Erythroblast (primary cell): ENCODE results near the gene MRPL2.
A peak's percentile ranks its signal among the peaks of the same experiment; 100 is the strongest.

Source experiments
- DNase-seq, 2 experiments: peaks; one replicate each; lab custom pipeline; 2025; lab: John Stamatoyannopoulos, UW
- GATA1 ChIP-seq: IDR thresholded peaks from 2 replicates; pipeline ENCODE4 v1.6.1; 2011; ENCODE audit warnings: low read depth, mild to moderate bottlenecking, control low read depth, low read length, moderate library complexity
- POLR2A ChIP-seq: IDR thresholded peaks from 2 replicates; pipeline ENCODE4 v1.6.1; 2011; ENCODE audit warnings: mild to moderate bottlenecking, low read length

The MRPL2 gene

DNA sequence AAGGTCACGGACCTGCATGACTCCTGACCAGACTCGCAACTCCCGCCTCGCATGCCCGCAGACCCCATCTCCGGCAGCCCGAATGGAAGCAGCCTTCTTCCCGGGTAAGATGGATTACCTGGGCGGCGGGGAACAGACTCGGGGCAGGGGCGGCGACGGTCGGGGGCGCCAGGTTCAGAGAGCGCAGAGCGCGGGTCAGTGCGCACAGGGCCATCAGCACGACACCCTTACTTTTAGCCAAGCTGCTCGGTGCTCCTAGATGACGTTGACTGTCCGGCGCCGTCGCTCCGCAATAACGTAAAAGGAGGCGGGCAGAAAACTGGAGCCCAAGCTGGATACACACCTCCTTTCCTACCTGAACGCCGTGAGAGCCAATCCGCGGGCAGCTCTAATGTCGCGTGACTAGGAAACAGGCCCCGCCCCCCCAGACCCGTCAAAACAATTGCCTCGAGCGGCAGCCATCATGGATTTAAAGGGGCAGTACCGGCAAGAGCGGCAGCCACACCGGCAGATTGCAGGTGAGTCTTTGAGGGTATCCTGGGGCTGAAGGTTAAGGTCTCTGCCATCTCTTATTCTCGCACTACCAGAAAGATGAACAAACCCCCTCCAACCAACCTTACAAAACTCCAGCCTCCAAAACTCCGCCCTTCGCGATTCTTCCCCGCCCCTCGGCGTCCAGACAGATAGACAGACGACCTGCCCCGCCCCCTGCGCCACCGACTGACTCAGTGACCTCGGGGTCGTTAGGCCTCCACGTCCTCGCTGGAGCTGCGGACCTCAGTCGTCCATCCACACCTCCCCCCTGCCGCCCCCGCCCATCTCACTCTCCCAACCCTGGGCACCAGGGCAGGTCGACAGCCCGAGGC, at the start of gene MRPL2, which contains the start of gene KLC4:
TSS of gene MRPL2 (minus strand) at position 267 of the 866 bp plus-strand sequence. CDS start at position 214, 53 bp downstream.
TSS of gene KLC4 (plus strand) at position 464 of the 866 bp plus-strand sequence. CDS start 1,705 bp downstream, outside the sequence.
- peak; percentile 100 for DNase-seq

DNA sequence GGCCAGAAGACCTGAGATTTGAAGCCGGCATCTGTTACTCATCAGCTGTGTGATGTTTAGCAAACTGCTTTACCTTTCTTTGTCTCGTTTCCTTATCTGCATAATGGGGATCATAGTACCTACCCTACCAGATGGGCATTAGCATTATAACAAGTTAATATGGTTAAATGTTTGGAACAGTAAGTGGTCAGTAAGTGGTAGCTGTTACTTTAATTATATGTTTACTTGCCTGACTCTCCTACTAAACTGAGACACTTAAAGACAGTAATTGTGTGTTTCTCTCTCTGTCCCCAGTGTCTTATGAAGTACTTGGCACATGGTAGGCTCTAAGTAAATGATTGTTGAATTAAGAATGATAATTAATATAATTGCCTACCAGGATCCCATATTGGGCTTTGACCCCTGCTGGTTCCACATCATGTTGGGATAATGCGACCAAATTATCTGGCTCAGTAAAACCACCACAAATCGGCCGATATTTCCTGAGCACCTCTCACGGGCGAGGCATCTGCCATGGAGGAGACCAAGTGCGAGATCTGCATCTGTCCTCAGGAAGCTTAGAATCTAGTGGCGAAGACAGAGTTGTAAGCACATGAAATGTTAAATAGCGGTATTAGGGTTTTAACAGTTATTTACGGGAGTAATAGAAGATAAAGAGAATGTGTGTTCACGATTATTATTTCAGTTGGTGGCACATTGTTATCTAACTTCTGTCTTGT, 48.3 kb upstream of the MRPL2 start:
- TF ChIP-seq GATA1 (no peak), POLR2A (no peak)
- no peak for DNase-seq

More for the DNA sequence above, at the start of gene MRPL2, which contains the start of gene KLC4:
- TF ChIP-seq POLR2A (peak; percentile 85), GATA1 (no peak)

DNA sequence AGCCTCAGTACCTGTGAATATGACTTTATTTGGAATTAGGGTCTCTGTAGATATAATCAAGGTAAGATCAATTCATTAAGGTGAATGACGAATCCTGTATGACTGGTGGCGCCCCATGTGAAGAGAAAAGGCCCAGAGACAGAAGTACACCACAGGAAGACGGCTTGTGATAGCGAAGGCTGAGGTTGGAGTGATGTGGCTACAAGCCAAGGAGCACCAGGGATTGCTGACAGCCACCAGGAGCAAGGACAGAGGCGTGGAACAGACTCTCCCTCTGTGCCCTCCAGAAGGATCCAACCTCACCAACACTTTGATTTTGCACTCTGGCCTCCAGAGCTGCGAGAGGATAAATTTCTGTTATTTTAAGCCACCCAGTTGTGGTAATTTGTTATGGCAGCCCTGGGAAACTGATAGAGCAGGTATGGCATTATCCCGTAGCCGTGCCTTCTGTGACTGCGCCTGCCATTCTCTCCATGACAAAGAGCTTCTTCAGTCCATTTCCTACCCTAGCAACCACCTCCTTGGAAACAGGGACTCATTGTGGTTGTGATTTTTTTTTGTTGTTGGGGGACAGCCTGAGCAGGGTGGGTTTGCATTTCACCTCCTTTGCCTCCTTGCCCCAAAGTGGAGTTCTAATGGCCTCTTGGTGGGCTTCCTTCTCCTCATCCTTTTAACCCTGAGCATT, 46.4 kb upstream of the MRPL2 start:
- no peak for DNase-seq
- TF ChIP-seq POLR2A (no peak), GATA1 (no peak)

DNA sequence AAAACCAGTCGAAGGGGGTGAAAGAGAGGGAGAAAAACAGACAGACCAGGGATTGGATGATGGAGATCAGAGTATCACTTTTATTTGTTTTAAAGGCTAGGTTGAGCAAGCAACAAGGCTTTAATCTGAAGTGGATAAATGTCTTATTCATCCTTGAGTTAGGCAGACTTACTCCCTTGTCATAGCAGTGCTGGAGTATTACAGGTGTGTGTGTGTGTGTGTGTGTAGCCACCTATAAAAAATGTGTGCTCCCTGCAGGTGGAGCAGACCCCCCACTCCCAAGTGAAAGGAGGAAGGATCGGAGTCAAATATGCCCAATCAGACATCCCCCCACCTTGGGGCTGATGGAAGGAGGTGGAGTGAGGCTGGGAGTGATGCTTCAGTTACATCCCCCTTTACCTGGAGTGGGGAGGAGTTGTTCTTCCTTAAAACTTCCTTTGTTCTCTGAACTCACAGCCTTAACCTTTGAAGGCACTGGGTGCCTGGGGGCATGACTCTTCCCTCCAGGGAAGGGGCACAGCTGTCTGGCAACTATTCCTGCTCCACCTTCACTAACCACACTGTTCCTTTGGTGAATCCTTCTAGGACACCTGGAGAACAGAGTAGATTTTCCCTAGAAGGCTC, 44.1 kb upstream of the MRPL2 start:
- DNase-seq: no peak
- TF ChIP-seq POLR2A (no peak), GATA1 (no peak)

DNA sequence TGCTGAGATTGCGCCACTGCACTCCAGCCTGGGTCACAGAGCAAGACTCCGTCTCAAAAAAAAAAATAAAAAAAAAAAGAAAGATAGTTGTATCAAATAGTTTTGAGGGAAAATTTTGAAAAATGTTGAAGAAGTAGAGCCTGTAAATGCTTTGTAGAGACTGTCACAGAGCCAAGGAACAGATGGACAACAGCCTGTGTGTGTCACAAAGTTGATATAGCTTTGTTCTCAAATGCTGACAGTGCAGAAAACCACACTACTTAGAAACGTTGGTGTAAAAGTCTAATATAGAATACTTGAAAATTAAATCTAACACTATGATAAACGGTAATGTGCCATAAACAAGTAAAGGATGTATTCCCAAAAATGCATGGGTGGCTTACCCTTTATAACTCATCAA, 42.3 kb upstream of the MRPL2 start:
- no peak for DNase-seq
- no peak for TF ChIP-seq POLR2A

DNA sequence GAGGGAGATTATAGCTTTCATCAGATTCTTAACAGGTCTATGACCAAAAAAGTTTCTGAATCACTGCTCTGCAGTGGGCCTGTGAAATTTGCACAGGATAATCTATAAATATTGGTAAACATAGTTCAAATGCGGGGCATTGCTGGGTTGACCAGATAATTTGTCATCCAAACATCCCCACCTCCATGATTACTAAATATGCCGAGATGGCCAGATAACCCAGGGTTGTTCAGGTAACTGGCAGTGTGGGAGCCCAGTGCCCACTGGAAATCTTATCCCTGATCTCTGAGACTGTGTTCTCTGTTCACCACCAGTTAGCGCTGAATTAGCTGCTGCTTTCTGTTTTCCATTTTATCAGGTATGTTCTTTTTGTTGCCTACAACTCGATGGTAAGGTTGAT, 38.3 kb upstream of the MRPL2 start:
- TF ChIP-seq GATA1 (no peak), POLR2A (no peak)
- DNase-seq: no peak

DNA sequence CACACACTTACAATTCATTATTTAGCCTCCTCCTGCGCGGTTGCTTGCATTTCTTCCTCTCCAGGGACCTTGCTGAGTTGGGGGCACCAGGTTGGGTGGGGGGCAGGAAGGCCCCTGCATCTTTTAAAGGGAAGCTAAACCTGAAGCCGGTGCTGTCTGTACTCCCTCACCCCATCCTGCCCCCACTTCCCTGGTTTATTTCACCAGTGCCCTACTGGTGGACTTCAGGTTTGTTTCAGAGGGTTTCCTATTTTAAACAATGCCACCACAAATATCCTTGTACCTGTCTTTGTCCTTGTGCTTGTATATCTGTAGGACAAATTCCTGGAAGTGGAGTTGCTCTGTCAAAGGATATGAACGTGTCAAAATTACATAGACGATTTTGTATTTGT, 37.9 kb upstream of the MRPL2 start:
- no peak for DNase-seq
- no peak for TF ChIP-seq POLR2A
- no peak for TF ChIP-seq GATA1

DNA sequence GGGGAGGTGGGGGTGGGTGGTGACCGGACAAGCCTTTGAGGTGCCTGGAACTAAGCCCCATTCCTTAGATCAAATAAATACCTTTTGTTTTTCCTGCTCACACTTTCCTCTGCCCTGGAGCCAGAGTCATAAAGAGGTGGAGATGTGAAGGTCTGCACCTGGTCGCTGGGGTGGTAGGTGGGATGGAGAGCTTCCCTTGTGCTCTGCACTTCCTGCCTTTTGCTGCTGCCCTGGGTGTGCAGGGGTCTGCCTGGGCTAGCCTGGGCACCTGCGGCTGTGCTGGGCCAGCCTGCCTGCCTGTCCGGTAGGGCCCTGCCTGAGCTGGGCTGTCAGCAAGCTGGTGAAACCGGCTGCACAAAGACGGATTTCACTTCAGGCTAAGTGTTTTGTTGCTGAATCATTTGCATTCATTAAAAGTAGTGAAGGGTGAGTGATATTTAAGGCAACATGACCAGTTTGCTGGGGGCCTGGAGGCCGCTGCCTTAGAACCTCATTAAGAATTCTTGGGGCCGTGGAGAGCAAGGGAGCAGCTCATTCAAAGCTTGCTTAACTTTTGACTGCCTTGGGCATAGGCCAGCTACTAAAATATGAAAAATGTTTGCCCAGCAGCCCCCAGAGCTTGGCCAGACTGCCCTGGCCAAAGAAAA, 37.3 kb upstream of the MRPL2 start:
- TF ChIP-seq GATA1 (no peak), POLR2A (no peak)
- no peak for DNase-seq

DNA sequence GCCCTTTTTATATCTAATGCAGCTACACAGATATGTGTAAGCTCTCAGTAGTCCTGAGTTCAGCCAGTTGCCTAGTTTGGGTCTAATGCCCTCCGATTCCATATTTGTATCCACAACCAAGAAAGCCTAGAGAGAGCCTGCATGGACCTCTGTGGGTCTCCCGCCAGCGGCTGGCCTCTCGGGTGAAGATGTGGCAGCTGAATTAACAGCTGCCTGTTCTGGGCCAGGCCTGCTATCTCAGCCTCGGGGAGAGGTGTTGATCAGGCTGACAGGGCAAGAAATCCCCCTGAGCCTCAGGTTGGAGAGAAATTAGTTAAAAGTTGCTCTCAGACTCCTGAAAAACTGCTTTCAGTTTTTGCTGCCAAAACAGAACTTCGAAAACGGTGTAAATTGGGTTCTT, 36.7 kb upstream of the MRPL2 start:
- TF ChIP-seq POLR2A (no peak), GATA1 (no peak)
- DNase-seq: no peak

DNA sequence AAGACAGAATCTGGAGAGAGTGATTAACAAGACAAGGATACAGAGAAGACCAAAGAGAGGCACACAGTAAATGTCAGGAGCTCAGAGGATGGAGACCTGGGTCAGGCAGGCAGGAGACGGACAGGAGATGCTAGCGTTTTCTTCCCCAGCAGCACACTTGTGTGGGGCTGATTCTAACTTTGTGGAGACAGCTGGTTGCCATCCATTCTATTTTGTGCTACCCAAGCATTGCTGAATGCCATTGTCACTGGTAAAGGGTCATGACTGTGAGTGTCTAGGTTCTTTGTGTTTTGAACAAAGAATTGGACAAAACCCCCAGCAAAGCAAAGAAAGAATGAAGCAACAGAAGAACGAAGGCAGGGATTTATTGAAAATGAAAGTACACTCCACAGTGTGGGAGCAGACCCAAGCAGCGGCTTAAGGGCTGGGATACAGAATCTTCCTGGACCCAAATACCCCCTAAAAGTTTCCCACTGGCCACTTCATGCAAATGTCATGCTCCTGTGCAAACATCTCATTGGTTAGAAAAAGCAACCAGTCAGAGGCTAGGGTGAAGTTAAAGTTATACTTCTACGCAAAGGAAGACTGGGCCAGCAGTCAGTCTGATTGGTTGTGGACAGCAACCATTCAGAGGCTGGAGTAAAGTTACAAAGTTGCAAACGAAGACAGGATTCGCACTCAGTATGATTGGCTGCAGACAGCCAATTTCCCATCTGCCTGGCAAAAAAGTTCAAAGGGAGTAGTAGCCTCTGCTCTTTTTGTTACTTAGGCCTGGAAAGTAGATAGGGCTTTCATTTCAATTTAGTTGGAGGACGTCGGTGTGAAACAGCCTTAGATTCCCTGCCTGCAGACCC, 34.4 kb upstream of the MRPL2 start:
- TF ChIP-seq POLR2A: no peak
- TF ChIP-seq GATA1: no peak
- no peak for DNase-seq

DNA sequence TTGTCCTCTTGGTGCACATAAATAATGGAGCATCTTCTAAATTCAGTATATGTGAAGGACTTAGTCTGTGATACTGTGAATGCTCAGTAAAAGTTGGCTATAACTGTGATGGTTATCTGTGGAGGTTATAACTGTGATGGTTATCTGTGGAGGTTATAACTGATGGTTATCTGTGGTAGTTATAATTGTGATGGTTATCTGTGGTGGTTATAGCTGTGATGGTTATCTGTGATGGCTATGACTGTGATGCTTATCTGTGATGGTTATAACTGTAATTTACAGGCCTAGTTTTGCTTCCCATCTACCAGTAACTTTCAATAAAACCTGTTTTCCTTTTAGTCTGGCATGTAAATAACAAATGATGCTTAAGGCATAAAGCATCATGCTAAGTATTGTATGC, 33.4 kb upstream of the MRPL2 start:
- DNase-seq: no peak
- TF ChIP-seq POLR2A (no peak), GATA1 (no peak)

DNA sequence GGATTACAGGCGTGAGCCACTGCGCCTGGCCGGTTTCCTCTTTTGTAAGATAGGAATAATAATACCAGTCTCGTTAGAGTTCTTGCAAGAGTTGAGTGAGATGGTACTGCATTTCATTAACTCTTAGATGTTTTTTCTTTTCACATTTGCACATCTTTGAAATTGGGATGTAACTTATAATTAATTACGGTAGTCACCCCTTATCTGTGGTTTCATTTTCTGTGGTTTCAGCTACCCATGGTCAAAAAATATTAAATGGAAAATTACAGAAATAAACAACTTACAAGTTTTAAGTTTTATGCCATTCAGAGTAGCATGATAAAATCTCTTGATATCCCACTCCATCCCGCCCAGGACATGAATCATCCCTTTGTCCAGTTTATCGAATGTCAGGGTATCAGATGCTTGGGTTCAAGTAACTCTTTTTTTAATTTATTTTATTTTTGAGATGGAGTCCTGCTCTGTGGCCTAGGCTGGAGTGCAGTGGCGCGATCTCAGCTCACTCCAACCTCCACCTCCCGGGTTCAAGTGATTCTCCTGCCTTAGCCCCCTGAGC, 32.3 kb upstream of the MRPL2 start:
- DNase-seq: no peak
- TF ChIP-seq POLR2A (no peak), GATA1 (no peak)
